ENCODE measurements around the gene COPS9.

DNA sequence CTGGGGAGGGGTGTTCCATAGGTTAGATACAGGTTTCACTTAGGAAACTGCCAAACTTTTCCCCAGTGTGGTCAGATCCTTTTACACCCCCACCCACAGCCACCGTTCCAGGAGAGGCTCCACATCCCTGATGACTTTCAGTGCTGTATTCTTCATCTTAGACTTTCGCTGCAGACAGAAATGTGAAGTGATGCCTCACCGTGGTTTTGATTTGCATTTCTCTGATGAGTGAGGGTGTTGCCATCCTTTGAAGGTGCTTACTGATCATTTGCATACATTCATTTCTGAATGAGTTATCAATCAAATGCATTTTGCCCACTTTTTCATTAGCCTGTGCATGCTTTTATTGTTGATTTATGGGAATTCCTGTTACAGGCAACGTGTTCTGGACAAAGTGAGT lies 14.9 kb downstream of the COPS9 start:
- no peak for TF ChIP-seq POLR2A (IDR thresholded peaks at IDR 0.05)
- TF ChIP-seq, protein P1, sequence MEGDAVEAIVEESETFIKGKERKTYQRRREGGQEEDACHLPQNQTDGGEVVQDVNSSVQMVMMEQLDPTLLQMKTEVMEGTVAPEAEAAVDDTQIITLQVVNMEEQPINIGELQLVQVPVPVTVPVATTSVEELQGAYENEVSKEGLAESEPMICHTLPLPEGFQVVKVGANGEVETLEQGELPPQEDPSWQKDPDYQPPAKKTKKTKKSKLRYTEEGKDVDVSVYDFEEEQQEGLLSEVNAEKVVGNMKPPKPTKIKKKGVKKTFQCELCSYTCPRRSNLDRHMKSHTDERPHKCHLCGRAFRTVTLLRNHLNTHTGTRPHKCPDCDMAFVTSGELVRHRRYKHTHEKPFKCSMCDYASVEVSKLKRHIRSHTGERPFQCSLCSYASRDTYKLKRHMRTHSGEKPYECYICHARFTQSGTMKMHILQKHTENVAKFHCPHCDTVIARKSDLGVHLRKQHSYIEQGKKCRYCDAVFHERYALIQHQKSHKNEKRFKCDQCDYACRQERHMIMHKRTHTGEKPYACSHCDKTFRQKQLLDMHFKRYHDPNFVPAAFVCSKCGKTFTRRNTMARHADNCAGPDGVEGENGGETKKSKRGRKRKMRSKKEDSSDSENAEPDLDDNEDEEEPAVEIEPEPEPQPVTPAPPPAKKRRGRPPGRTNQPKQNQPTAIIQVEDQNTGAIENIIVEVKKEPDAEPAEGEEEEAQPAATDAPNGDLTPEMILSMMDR (IDR thresholded peaks at IDR 0.05): no peak
